ENCODE measurements around the gene MAB21L2.
"Not testable (repeated sequence)": the region's sequence is repeated elsewhere in the genome, so short reads cannot be mapped to it uniquely, and the experiment has no call there.

DNA sequence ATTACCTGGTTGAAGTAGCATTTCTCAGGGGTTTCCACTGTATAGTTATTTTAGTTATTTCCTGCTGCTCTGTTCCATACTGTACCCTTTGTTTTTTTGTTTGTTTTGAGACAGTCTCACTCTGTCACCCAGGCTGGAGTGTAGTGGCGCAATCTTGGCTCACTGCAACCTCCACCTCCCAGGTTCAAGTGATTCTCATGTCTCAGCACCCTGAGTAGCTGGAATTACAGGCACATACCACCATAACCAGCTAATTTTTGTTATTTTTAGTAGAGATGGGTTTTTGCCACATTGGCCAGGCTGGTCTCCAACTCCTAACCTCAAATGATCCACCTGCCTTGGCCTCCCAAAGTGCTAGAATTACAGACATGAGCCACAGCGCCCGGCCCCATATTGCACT is 24.1 kb upstream of the MAB21L2 start:
- TF ChIP-seq, protein P1, sequence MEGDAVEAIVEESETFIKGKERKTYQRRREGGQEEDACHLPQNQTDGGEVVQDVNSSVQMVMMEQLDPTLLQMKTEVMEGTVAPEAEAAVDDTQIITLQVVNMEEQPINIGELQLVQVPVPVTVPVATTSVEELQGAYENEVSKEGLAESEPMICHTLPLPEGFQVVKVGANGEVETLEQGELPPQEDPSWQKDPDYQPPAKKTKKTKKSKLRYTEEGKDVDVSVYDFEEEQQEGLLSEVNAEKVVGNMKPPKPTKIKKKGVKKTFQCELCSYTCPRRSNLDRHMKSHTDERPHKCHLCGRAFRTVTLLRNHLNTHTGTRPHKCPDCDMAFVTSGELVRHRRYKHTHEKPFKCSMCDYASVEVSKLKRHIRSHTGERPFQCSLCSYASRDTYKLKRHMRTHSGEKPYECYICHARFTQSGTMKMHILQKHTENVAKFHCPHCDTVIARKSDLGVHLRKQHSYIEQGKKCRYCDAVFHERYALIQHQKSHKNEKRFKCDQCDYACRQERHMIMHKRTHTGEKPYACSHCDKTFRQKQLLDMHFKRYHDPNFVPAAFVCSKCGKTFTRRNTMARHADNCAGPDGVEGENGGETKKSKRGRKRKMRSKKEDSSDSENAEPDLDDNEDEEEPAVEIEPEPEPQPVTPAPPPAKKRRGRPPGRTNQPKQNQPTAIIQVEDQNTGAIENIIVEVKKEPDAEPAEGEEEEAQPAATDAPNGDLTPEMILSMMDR (IDR thresholded peaks at IDR 0.05): not testable (repeated sequence)
- not testable (repeated sequence) for TF ChIP-seq POLR2A (IDR thresholded peaks at IDR 0.05)
